ENCODE data around the gene SMU1. TPM values are rescaled to one million over a fixed set of nuclear protein-coding genes. Genes with fewer than 3 reads are reported as not detected.

The SMU1 gene
- total and polyA plus RNA-seq, 2 donors (not counting 1 experiment from before 2014, with no cell fraction given), result 19.1 to 31.0 TPM

GRCh38 chr9:33106827-33107621, 30.6 kb upstream of the SMU1 start:
- Histone ChIP-seq H3K4me3 (replicated peaks in 1 of 4; ENCODE audit: control extremely low read depth in 1 of 4, insufficient read depth in 1 of 4, low read depth in 3 of 4, low read length in 4 of 4) (no peak overlapping the region), H3K27ac (ENCODE audit: insufficient read depth, low read length) (peak overlapping the region; percentile 75), H2AFZ (ENCODE audit: low read length) (peak overlapping the region; percentile 66), H3K27me3 (ENCODE audit: control insufficient read depth, insufficient read depth, low read length) (no peaks in the 10 kb centered on the region), H3K9me3 (ENCODE audit: control insufficient read depth, insufficient read depth, low read depth, low read length) (no peaks in the 10 kb centered on the region), H3K79me2 (ENCODE audit: control insufficient read depth, insufficient read depth, low read length) (no peaks in the 10 kb centered on the region), H3K9ac (ENCODE audit: insufficient read depth, low read length) (no peak overlapping the region), H3K36me3 (ENCODE audit: control insufficient read depth, insufficient read depth, low read length) (peaks cover 3% of the 10 kb centered on the region), H3K4me1 (ENCODE audit: control insufficient read depth, extremely low read depth, insufficient read depth, low read length) (peaks cover 15% of the 10 kb centered on the region), H3K4me2 (ENCODE audit: extremely low read depth, insufficient read depth, low read length) (peak overlapping the region; percentile 40), H4K20me1 (ENCODE audit: control insufficient read depth, extremely low read depth, insufficient read depth, low read length) (no peaks in the 10 kb centered on the region)
- DNase-seq (ENCODE audit: low read depth in 2 of 2), result peak; percentile 71 to 98
- no peak for TF ChIP-seq EZH2 (IDR thresholded peaks at IDR 0.05; ENCODE audit: low read length, missing control alignments)
- no peak for TF ChIP-seq CTCF (conservative IDR thresholded peaks at IDR 0.05 in 1 of 2, IDR thresholded peaks at IDR 0.05 in 1 of 2; ENCODE audit: low read depth in 1 of 2, low read length in 2 of 2)

DNA sequence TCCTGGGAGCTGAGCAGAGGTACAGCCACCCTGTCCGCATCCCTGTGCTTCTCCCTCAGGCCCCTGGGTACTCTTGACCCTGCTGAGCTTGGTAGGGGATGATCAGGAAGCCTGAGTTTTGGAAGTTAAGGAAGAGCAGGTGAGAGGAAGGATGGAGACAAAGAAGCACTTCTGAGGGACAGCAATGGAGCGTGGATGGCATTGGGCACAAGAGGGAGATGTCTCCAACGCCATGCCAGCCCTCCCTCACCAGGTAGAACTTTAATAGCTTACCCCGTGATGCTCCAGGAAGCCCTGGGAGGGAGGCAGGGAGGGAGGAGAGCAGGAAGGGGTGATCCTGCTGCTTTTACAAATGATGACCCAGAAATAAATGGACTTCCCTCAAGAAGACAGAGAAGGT, 29.9 kb upstream of the SMU1 start:
- H3K27me3 ChIP-seq (ENCODE audit: control insufficient read depth, insufficient read depth, low read length), result no peaks in the 10 kb centered on the region
- H3K4me3 ChIP-seq (replicated peaks in 1 of 4; ENCODE audit: control extremely low read depth in 1 of 4, insufficient read depth in 1 of 4, low read depth in 3 of 4, low read length in 4 of 4), result no peak overlapping the region
- DNase-seq (ENCODE audit: low read depth in 2 of 2), result no peak
- no peaks in the 10 kb centered on the region for H4K20me1 ChIP-seq (ENCODE audit: control insufficient read depth, extremely low read depth, insufficient read depth, low read length)
- H3K4me1 ChIP-seq (ENCODE audit: control insufficient read depth, extremely low read depth, insufficient read depth, low read length), result peaks cover 21% of the 10 kb centered on the region
- H3K36me3 ChIP-seq (ENCODE audit: control insufficient read depth, insufficient read depth, low read length), result peaks cover under 1% of the 10 kb centered on the region
- no peak overlapping the region for H2AFZ ChIP-seq (ENCODE audit: low read length)
- H3K9ac ChIP-seq (ENCODE audit: insufficient read depth, low read length), result no peak overlapping the region
- no peak overlapping the region for H3K4me2 ChIP-seq (ENCODE audit: extremely low read depth, insufficient read depth, low read length)
- no peaks in the 10 kb centered on the region for H3K9me3 ChIP-seq (ENCODE audit: control insufficient read depth, insufficient read depth, low read depth, low read length)
- peak overlapping the region; percentile 75 for H3K27ac ChIP-seq (ENCODE audit: insufficient read depth, low read length)
- H3K79me2 ChIP-seq (ENCODE audit: control insufficient read depth, insufficient read depth, low read length), result no peaks in the 10 kb centered on the region
- TF ChIP-seq CTCF (conservative IDR thresholded peaks at IDR 0.05 in 1 of 2, IDR thresholded peaks at IDR 0.05 in 1 of 2; ENCODE audit: low read depth in 1 of 2, low read length in 2 of 2) (no peak), EZH2 (IDR thresholded peaks at IDR 0.05; ENCODE audit: low read length, missing control alignments) (no peak)

- no peak for TF ChIP-seq EZH2 (IDR thresholded peaks at IDR 0.05; ENCODE audit: low read length, missing control alignments)
- TF ChIP-seq CTCF (conservative IDR thresholded peaks at IDR 0.05 in 1 of 2, IDR thresholded peaks at IDR 0.05 in 1 of 2; ENCODE audit: low read depth in 1 of 2, low read length in 2 of 2), result no peak
- Histone ChIP-seq H4K20me1 (ENCODE audit: control insufficient read depth, extremely low read depth, insufficient read depth, low read length) (no peaks in the 10 kb centered on the region), H3K79me2 (ENCODE audit: control insufficient read depth, insufficient read depth, low read length) (no peaks in the 10 kb centered on the region), H3K4me1 (ENCODE audit: control insufficient read depth, extremely low read depth, insufficient read depth, low read length) (peaks cover 22% of the 10 kb centered on the region), H2AFZ (ENCODE audit: low read length) (no peak overlapping the region), H3K4me3 (replicated peaks in 1 of 4; ENCODE audit: control extremely low read depth in 1 of 4, insufficient read depth in 1 of 4, low read depth in 3 of 4, low read length in 4 of 4) (no peak overlapping the region), H3K36me3 (ENCODE audit: control insufficient read depth, insufficient read depth, low read length) (no peaks in the 10 kb centered on the region), H3K4me2 (ENCODE audit: extremely low read depth, insufficient read depth, low read length) (no peak overlapping the region), H3K27me3 (ENCODE audit: control insufficient read depth, insufficient read depth, low read length) (no peaks in the 10 kb centered on the region), H3K27ac (ENCODE audit: insufficient read depth, low read length) (no peak overlapping the region), H3K9me3 (ENCODE audit: control insufficient read depth, insufficient read depth, low read depth, low read length) (no peaks in the 10 kb centered on the region), H3K9ac (ENCODE audit: insufficient read depth, low read length) (no peak overlapping the region)
- DNase-seq (ENCODE audit: low read depth in 2 of 2), result peak in 1 of 2 donors; percentile 34
Measured at GRCh38 chr9:33105959-33106358, 29.5 kb upstream of the SMU1 start.
